T-helper 1 cell treated with Interleukin-12 subunit alpha and Interleukin-12 subunit beta and Interleukin-4 antibody, amounts not matched to agents 30 ng/mL and 1 ng/mL, for 36 hours (primary cell): ENCODE results near the gene MYZAP. TPM values are rescaled to one million over a fixed set of nuclear protein-coding genes. Genes with fewer than 3 reads are reported as not detected.

Experiments
- intact Hi-C: fragments of 100-400 bp; cut with micrococcal nuclease; formaldehyde crosslinking; loops from one replicate; pipeline ENCODE4 v1.15.1; 2024
- total RNA-seq: library from RNA; stranded (reverse); gene quantifications from 2 replicates; pipeline ENCODE4 v1.2.3, GENCODE V29; 2022

MYZAP gene
- total RNA-seq, 1 donor from 2014 or later: not detected

GRCh38 chr15:57624730-57625129 is 33.0 kb downstream of the MYZAP start:
- intact Hi-C loops: no loop called here

- intact Hi-C loops: no loop called here
Observed at GRCh38 chr15:57625703-57626448, 34.2 kb downstream of the MYZAP start.

GRCh38 chr15:57626713-57627440 is 35.2 kb downstream of the MYZAP start:
- intact Hi-C loops: no loop called here

GRCh38 chr15:57631386-57632110 is 39.8 kb downstream of the MYZAP start:
- intact Hi-C loops: no loop called here

GRCh38 chr15:57634290-57634689 is 42.6 kb downstream of the MYZAP start:
- intact Hi-C loops: no loop called here

GRCh38 chr15:57635300-57635909 is 43.7 kb downstream of the MYZAP start:
- intact Hi-C loops: no loop called here

GRCh38 chr15:57637846-57638245 is 46.1 kb downstream of the MYZAP start:
- intact Hi-C loops: no loop called here

GRCh38 chr15:57639306-57639705 is 47.6 kb downstream of the MYZAP start:
- intact Hi-C loops: no loop called here

- intact Hi-C loops: loop anchor here (1.0 to 5.0 kb wide), 4 partner anchors 66 to 430 kb away; partner anchors contain the start of gene POLR2M
Observed at GRCh38 chr15:57640930-57641682, 49.4 kb downstream of the MYZAP start.

- intact Hi-C loops: loop anchor here (5.0 kb wide), 1 partner anchor 82 kb away; no protein-coding TSS in a partner anchor
Observed at GRCh38 chr15:57643826-57644225, 52.1 kb downstream of the MYZAP start.

- intact Hi-C loops: no loop called here
Observed at GRCh38 chr15:57646087-57646486, 54.4 kb downstream of the MYZAP start.

GRCh38 chr15:57647071-57647790 is 55.5 kb downstream of the MYZAP start:
- intact Hi-C loops: no loop called here

- intact Hi-C loops: no loop called here
Observed at GRCh38 chr15:57647791-57648130, 56.1 kb downstream of the MYZAP start.

- intact Hi-C loops: no loop called here
Observed at GRCh38 chr15:57649138-57649537, 57.4 kb downstream of the MYZAP start.

GRCh38 chr15:57651445-57651844 is 59.7 kb downstream of the MYZAP start:
- intact Hi-C loops: no loop called here

GRCh38 chr15:57652481-57652880 is 60.8 kb downstream of the MYZAP start:
- intact Hi-C loops: no loop called here

- intact Hi-C loops: no loop called here
Observed at GRCh38 chr15:57654153-57654852, 62.6 kb downstream of the MYZAP start.

GRCh38 chr15:57655053-57655452 is 63.3 kb downstream of the MYZAP start:
- intact Hi-C loops: no loop called here

- intact Hi-C loops: no loop called here
Observed at GRCh38 chr15:57655809-57656208, 64.1 kb downstream of the MYZAP start.

- intact Hi-C loops: no loop called here
Observed at GRCh38 chr15:57656434-57656833, 64.7 kb downstream of the MYZAP start.
